Activated CD4-positive, alpha-beta T cell treated with anti-CD3 and anti-CD28 coated beads, Interleukin-2, amount 50 U/mL, for 48 hours (primary cell): Measurements from ENCODE around the gene RBP7.

Experiments
- DNase-seq, 2 experiments: peaks; one replicate each; pipeline ENCODE4 v3.0.0-alpha.2; 2020

The RBP7 gene

DNA sequence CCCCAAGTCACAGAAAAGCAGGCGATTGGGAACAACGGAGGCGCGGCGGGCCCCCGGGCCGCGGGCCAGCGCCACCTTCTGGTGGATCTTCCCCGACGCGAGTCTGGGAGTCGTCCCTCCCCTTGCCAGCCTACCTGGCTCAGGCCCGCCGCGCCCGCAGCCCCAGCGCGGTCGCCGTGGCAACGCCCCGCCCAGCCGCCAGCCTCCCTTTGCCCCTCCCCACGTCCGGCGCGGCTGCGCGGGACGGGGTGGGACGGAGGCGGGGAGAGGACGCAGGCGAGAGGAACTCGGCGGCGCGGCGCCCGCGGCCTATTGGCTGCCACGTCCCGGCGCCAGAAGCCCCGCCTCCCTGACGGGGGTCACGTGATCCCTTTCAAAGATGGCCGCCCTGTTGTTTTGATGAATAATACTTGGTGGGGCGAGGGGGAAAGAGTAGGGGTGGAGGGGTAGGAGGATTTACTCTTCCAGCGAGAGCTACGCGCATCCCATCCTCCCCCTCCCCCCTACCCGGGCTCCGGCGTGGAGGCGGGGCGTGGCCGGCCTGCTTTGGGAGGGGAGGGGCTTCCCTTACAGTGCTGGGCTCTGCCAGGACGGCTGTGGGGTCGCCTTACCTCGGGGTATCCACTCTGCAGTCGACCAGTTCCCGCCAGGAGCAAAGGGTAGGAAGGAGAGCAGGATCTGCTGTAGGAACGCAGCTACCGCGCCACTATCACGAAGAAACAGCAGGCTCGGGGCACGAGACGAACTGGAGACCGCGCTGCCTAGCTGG is 35.7 kb downstream of the RBP7 start, which contains the start of gene UBE4B:
Gene UBE4B, plus strand, starts transcription at position 369 of the 769 bp plus-strand sequence. CDS start 713 bp downstream, outside the sequence.
- DNase-seq = peak; percentile 98

- peak; percentile 20 to 39 for DNase-seq
Measured at GRCh38 chr1:10033359-10033845, 36.4 kb downstream of the RBP7 start.

DNA sequence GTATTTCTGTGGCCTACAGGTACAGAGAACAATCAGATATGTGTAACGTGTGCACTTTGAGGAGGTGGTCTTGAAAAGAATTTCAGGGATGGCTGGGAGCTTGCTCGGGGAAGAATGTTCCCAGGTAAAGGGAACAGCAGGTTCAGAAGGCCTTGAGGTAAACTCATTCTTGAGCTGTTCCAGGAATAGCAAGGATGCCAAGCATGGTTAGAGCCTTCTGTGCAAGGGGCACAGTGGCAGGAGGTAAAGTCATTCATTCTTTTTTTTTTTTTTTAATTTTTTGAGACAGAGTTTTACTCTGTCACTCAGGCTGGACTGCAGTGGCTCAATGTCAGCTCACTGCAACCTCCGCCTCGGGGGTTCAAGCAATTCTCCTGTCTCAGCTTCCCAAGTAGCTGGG is 45.7 kb downstream of the RBP7 start:
- DNase-seq = no peak

DNA sequence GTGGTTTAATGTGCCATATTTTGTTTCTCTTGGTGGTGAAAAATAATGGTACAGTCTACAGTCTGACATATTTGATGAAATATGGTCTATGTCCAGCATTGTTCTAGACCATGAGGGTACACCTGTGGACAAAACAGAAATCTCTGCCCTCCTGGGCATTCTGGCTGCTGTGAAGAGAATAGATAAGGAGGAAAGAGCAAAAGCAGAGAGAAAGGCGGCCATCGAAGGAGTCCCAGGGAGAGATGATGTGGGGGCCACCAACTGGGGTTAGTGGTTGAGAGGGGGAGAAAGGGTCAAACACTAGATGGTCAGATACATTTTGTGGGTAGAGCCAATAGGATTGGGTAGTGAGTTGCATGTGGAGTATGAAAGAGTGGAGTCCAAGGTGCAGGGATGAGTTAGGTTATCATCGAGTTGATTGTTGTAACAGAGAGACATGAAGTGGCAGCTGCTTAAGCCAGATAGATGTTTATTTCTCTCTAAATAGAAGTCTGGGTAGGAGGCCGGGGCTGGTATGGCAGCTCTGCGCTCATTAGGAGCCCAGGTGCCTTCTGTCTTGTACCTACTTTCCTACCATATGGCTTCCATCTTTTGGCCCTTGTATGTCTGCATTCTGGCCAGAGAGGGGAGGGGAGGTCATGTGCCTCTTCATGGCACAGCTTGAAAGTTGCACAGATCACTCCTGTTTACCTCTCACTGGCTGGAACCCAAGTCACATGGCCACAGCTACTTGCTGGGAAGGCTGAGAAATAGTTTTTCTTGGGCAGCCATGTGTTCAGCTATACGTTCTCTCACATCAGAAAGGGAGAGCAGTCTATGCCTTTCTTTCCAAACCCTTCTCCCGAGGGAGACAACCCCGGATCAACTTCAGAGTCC is 48.7 kb downstream of the RBP7 start:
- DNase-seq = no peak

GRCh38 chr1:10046356-10047085 is 49.5 kb downstream of the RBP7 start:
- no peak for DNase-seq

DNA sequence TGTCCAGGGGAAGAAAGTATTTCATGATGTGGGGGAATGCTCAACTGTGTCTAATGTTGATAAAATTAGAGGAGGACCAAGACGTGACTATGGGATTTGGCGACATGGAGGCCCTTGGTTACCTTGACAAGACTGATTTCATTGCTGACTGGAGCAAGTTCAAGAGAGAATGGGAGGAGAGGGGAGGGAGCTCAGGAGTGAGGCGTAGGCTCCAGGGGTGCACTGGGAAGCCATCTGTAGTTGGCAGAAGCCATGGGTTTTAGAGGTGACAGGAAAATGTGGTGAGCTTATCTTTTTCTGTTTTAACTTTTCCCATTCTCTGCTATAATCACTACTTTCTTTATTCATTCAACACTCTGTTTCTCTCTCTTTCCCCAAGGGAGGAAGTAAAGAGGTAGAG is 51.6 kb downstream of the RBP7 start:
- DNase-seq = no peak

DNA sequence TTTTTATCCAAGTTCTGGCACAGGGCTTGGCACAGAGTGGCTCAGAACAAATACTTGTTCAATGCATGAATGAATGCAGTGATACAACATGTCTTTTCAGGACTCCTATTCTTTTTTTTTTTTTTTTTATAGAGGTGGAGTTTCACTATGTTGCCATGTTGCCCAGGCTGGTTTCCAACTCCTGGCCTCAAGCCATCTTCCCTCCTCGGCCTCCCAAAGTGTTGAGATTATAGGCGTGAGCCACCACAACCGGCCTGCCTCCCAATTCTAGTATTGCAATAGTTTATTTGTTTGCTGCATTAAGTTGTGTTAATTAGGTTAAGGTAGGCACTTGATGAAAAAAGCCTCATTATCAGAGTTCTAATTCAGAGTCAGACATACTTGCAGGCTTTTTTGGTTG is 53.6 kb downstream of the RBP7 start:
- DNase-seq = no peak

DNA sequence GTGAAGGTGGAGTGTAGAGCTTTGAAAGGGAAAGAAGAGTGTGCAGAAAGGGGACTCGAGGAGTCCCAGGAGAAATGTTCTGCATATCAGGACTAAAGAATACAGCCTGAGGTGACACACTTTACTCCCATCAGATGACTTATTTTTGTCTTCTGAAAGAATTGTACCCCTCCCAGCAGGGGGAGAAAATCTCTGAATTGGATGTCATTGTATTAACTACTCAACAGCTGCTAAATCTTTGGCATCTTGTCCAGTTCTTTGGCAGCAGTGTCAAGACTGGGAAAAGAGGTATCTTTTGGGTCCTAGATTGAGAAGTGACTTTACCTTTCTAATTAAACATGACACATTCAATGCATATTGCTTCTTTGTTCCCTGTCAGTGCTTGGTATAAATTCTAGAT is 54.6 kb downstream of the RBP7 start:
- no peak for DNase-seq

DNA sequence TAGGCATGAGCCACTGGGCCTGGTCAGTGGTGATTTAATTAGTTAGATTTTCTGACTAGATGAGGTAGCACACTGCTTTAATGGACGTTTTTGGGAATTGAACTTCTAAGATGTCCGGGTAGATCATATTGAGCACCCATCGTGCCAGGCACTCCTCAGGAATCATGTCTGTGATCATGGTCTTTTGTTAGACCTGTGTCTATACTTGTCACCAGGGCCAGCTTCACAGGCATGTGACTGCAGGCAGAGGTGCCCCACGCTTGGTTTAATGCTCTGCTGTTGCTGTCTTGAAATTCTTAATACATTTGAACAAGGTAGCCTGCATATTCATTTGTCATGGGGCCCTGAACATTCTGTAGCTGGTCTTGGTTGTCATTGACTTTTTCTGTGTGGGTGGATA is 55.3 kb downstream of the RBP7 start:
- DNase-seq = no peak

DNA sequence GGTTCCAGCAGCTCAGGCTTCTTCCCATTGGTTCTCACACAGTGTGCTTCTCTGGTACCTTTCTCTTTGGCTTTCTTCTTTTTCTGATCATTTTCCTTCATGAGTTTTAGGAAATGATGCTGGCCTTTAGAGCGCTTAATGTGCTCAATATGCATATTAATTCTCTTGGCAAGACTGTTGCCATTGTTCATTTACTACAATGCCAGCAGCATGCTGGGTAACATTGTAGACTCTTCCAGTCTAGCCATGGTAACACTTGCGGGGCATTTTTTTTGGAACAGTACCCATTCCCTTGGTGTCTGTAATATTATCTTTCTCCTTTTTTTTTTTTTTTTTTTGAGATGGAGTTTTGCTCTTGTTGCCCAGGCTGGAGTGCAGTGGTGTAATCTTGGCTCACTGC is 57.4 kb downstream of the RBP7 start:
- no peak for DNase-seq

GRCh38 chr1:10056599-10056987 is 59.6 kb downstream of the RBP7 start:
- DNase-seq = no peak

GRCh38 chr1:10057343-10057742 is 60.3 kb downstream of the RBP7 start:
- DNase-seq = no peak

GRCh38 chr1:10057796-10058195 is 60.8 kb downstream of the RBP7 start:
- DNase-seq = no peak

GRCh38 chr1:10059342-10059718 is 62.3 kb downstream of the RBP7 start:
- no peak for DNase-seq

- DNase-seq = no peak
Measured at GRCh38 chr1:10060311-10061100, 63.5 kb downstream of the RBP7 start.

DNA sequence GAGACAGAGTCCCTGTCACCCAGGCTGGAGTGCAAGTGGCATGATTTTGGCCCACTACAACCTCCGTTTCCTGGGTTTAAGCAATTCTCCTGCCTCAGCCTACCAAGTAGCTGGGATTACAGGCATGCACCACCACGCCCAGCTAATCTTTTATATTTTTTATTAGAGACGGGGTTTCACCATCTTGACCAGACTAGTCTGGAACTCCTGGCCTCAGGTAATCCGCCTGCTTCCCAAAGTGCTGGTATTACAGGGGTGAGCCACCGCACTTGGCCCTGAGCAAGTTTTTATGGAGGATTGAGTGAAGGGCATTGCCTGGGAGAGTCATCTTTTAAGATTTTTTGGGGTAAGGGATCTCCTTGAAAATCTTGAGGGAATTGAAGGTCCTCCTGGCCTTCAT is 64.2 kb downstream of the RBP7 start:
- DNase-seq = no peak

GRCh38 chr1:10063878-10064277 is 66.8 kb downstream of the RBP7 start:
- DNase-seq = no peak

GRCh38 chr1:10064416-10065343 is 67.7 kb downstream of the RBP7 start:
- DNase-seq = no peak

- no peak for DNase-seq
Measured at GRCh38 chr1:10065344-10065685, 68.3 kb downstream of the RBP7 start.
